ENCODE results near the gene GPR35.

GRCh38 chr2:240615396-240615795 lies 9.9 kb upstream of the GPR35 start:
- no peak for TF ChIP-seq CTCF (IDR thresholded peaks at IDR 0.05)
- no peak for TF ChIP-seq POLR2AphosphoS5 (IDR thresholded peaks at IDR 0.05)
- no peak for TF ChIP-seq POLR2A (IDR thresholded peaks at IDR 0.05; ENCODE audit: low read depth)
